GM23338 (cell line): ENCODE data around the gene STAM. TPM values are rescaled to one million over a fixed set of nuclear protein-coding genes. Genes with fewer than 3 reads are reported as not detected.

ENCODE experiments used
- ATAC-seq: fragments of 200-7000 bp; cut with Tn5 transposase; 3 replicates; pipeline ENCODE4 v1.9.1; 2020
- DNase-seq: peaks from one replicate; pipeline ENCODE4 v3.0.0-alpha.2; 2015; ENCODE audit warnings: low spot score
- H2AFZ ChIP-seq: fragments of 200-600 bp; sonication (generic); 2 replicates; pipeline ENCODE4 v1.8.0; 2016; ENCODE audit warnings: antibody characterized with exemption, mild to moderate bottlenecking, moderate library complexity
- H3F3A ChIP-seq: fragments of 200-600 bp; sonication (generic); replicated peaks from 2 replicates; pipeline ENCODE4 v1.8.0; 2017; ENCODE audit warnings: antibody characterized with exemption, mixed run types, low read depth
- H3K27ac ChIP-seq: fragments of 200-600 bp; sonication (generic); 2 replicates; pipeline ENCODE4 v1.6.1; 2016; ENCODE audit warnings: low read depth
- H3K27me3 ChIP-seq: fragments of 200-600 bp; sonication (generic); 2 replicates; pipeline ENCODE4 v1.8.0; 2016; ENCODE audit warnings: mild to moderate bottlenecking, mixed run types, moderate library complexity; ENCODE audit not compliant: insufficient read depth
- H3K36me3 ChIP-seq: fragments of 200-600 bp; sonication (generic); 2 replicates; pipeline ENCODE4 v1.8.0; 2016; ENCODE audit warnings: mild to moderate bottlenecking; ENCODE audit not compliant: insufficient read depth
- H3K4me1 ChIP-seq: fragments of 200-600 bp; sonication (generic); 2 replicates; pipeline ENCODE4 v1.8.0; 2016; ENCODE audit warnings: mild to moderate bottlenecking, moderate library complexity; ENCODE audit not compliant: insufficient read depth
- H3K4me2 ChIP-seq: fragments of 200-600 bp; sonication (generic); 2 replicates; pipeline ENCODE4 v1.7.1; 2017; ENCODE audit warnings: mixed run types
- H3K4me3 ChIP-seq: fragments of 200-600 bp; sonication (generic); 2 replicates; pipeline ENCODE4 v1.6.1; 2016; ENCODE audit warnings: mixed run types
- H3K79me2 ChIP-seq: fragments of 200-600 bp; sonication (generic); replicated peaks from 2 replicates; pipeline ENCODE4 v1.8.0; 2017; ENCODE audit warnings: mild to moderate bottlenecking; ENCODE audit not compliant: insufficient read depth
- H3K9me2 ChIP-seq: fragments of 200-600 bp; sonication (generic); 2 replicates; pipeline ENCODE4 v1.8.0; 2017; ENCODE audit not compliant: insufficient read depth
- H4K20me1 ChIP-seq: fragments of 200-600 bp; sonication (generic); replicated peaks from 2 replicates; pipeline ENCODE4 v1.8.0; 2017; ENCODE audit warnings: mild to moderate bottlenecking; ENCODE audit not compliant: insufficient read depth
- H3K27ac Mint-ChIP-seq: 2 replicates; pipeline ENCODE4 v1.8.0; 2020; ENCODE audit warnings: inconsistent platforms, mild to moderate bottlenecking, moderate library complexity, mixed read lengths
- H3K27me3 Mint-ChIP-seq: 3 replicates; pipeline ENCODE4 v1.8.0; 2022; ENCODE audit warnings: low read depth, mild to moderate bottlenecking, moderate library complexity, mixed read lengths, inconsistent platforms; ENCODE audit not compliant: insufficient read depth, poor library complexity
- H3K36me3 Mint-ChIP-seq: 3 replicates; pipeline ENCODE4 v1.8.0; 2021; ENCODE audit warnings: low read depth, mild to moderate bottlenecking, inconsistent platforms, moderate library complexity, mixed read lengths
- H3K4me1 Mint-ChIP-seq: 3 replicates; pipeline ENCODE4 v1.8.0; 2020; ENCODE audit warnings: mild to moderate bottlenecking, inconsistent platforms, mixed read lengths
- H3K4me3 Mint-ChIP-seq: 3 replicates; pipeline ENCODE4 v1.8.0; 2021; ENCODE audit warnings: moderate library complexity, mild to moderate bottlenecking, inconsistent platforms, mixed read lengths
- H3K9me3 Mint-ChIP-seq: 3 replicates; pipeline ENCODE4 v1.8.0; 2020; ENCODE audit warnings: moderate library complexity, mild to moderate bottlenecking, inconsistent platforms, mixed read lengths
- CREB1 ChIP-seq: fragments of 250-450 bp; sonication (Bioruptor Pico); IDR thresholded peaks from 2 replicates; pipeline ENCODE4 v1.5.0; 2020; ENCODE audit warnings: low read depth, mild to moderate bottlenecking, moderate library complexity
- CTCF ChIP-seq, 2 experiments: fragments of 200-600 bp in 1 of 2; sonication (generic) in 1 of 2; conservative IDR thresholded peaks; 2 replicates each; pipeline versions ENCODE4 v1.5.1 to v1.6.1; 2016 to 2017; ENCODE audit warnings: antibody characterized with exemption in 2 of 2, low read depth in 2 of 2, mild to moderate bottlenecking in 2 of 2, moderate library complexity in 1 of 2
- EZH2 ChIP-seq: fragments of 200-600 bp; sonication (generic); IDR thresholded peaks from one replicate; pipeline ENCODE4 v1.8.0; 2017; ENCODE audit warnings: antibody characterized with exemption, mild to moderate bottlenecking, low read depth; ENCODE audit not compliant: unreplicated experiment
- EZH2phosphoT487 ChIP-seq: fragments of 200-600 bp; sonication (generic); IDR thresholded peaks from one replicate; pipeline ENCODE4 v1.8.1; 2018; ENCODE audit warnings: antibody characterized with exemption; ENCODE audit not compliant: unreplicated experiment
- JUNB ChIP-seq: IDR thresholded peaks from one replicate; pipeline ENCODE4 v1.6.1; 2016; ENCODE audit warnings: antibody characterized with exemption; ENCODE audit not compliant: unreplicated experiment
- STAT1 ChIP-seq: IDR thresholded peaks from one replicate; pipeline ENCODE4 v1.6.1; 2016; ENCODE audit warnings: antibody characterized with exemption; ENCODE audit not compliant: unreplicated experiment
- ZNF114 ChIP-seq: fragments of 250-450 bp; sonication (Bioruptor Pico); IDR thresholded peaks from 2 replicates; pipeline ENCODE4 v1.5.0; 2020; ENCODE audit warnings: mild to moderate bottlenecking, moderate library complexity
- ZNF331 ChIP-seq: fragments of 250-450 bp; sonication (Bioruptor Pico); IDR thresholded peaks from 2 replicates; pipeline ENCODE4 v1.5.0; 2020; ENCODE audit warnings: low read depth, mild to moderate bottlenecking, moderate library complexity
- ZNF462 ChIP-seq: fragments of 250-450 bp; sonication (Bioruptor Pico); IDR thresholded peaks from 2 replicates; pipeline ENCODE4 v1.5.0; 2020; ENCODE audit warnings: mild to moderate bottlenecking, moderate library complexity
- polyA plus RNA-seq: library from polyadenylated mRNA; unstranded; fragments of >200 nt; fragmentation: Nextera tagmentation; extraction: Ambion mirVana; gene quantifications from 2 replicates; pipeline ENCODE4 v1.2.1, GENCODE V29; 2016
- total RNA-seq: library from RNA; depleted of rRNA; stranded (reverse); fragments of >200 nt; shearing (Covaris generic); gene quantifications from 2 replicates; pipeline ENCODE4 v1.2.3, GENCODE V29; 2014

Gene STAM
- total and polyA plus RNA-seq, 2 experiments from 2014 or later, result 28.8 to 40.5 TPM

- TF ChIP-seq ZNF462 (CRISPR knock-in tag), result no peak
- TF ChIP-seq EZH2, result no peak
- TF ChIP-seq CTCF (conservative IDR thresholded peaks at IDR 0.05; ENCODE audit: low read depth in 2 of 2), result no peak
- no peak for TF ChIP-seq ZNF331
- no peak for TF ChIP-seq CREB1 (CRISPR knock-in tag)
- no peak for TF ChIP-seq ZNF114 (CRISPR knock-in tag)
- no peak for TF ChIP-seq STAT1
- TF ChIP-seq JUNB, result no peak
Observed at GRCh38 chr10:17703706-17704105, 59.8 kb downstream of the STAM start (continued).

GRCh38 chr10:17708821-17709220 is 64.9 kb downstream of the STAM start:
- H4K20me1 ChIP-seq, result peaks cover 7% of the 10 kb centered on the region; the same call in 1 of the 2 replicates
- peaks cover 25% of the 10 kb centered on the region for H3K36me3 ChIP-seq
- no peak for TF ChIP-seq ZNF331
- TF ChIP-seq ZNF114 (CRISPR knock-in tag), result no peak
- no peak for TF ChIP-seq EZH2phosphoT487

More at GRCh38 chr10:17708821-17709220, 64.9 kb downstream of the STAM start:
- H3K4me1 ChIP-seq, result no peaks in the 10 kb centered on the region
- Mint-ChIP-seq H3K4me3 (no peak overlapping the region), H3K4me1 (peaks cover 7% of the 10 kb centered on the region; the same call in 2 of the 3 replicates), H3K9me3 (no peaks in the 10 kb centered on the region), H3K27ac (no peak overlapping the region), H3K27me3 (peaks cover 2% of the 10 kb centered on the region), H3K36me3 (peaks cover 31% of the 10 kb centered on the region; the same call in 2 of the 3 replicates)
- H3F3A ChIP-seq, result no peaks in the 10 kb centered on the region
- no peaks in the 10 kb centered on the region for H3K9me2 ChIP-seq
- H3K4me3 ChIP-seq, result no peak overlapping the region
- no peak overlapping the region for H2AFZ ChIP-seq
- no peaks in the 10 kb centered on the region for H3K79me2 ChIP-seq
- no peak for ATAC-seq
- no peak overlapping the region for H3K27ac ChIP-seq
- H3K27me3 ChIP-seq, result no peaks in the 10 kb centered on the region
- DNase-seq, result no peak
- no peak overlapping the region for H3K4me2 ChIP-seq
